Measurements from ENCODE around the gene SCAND1.
"Not testable (repeated sequence)": the region's sequence is repeated elsewhere in the genome, so short reads cannot be mapped to it uniquely, and the experiment has no call there.

Gene SCAND1

GRCh38 chr20:35954200-35954906 is at the start of gene SCAND1:
TSS of gene SCAND1 (minus strand) at chr20:35954502. CDS start at chr20:35954284, 218 bp downstream.
- in situ Hi-C loops (cut with MboI; ENCODE audit: low sequenced_read_pairs): no loop called here

GRCh38 chr20:36004045-36004444 is 49.7 kb upstream of the SCAND1 start:
- in situ Hi-C loops (cut with MboI; ENCODE audit: low sequenced_read_pairs): no loop called here

GRCh38 chr20:36002855-36003254 is 48.6 kb upstream of the SCAND1 start:
- in situ Hi-C loops (cut with MboI; ENCODE audit: low sequenced_read_pairs): no loop called here

GRCh38 chr20:36001331-36001730 is 47.0 kb upstream of the SCAND1 start:
- in situ Hi-C loops (cut with MboI; ENCODE audit: low sequenced_read_pairs): not testable (repeated sequence)

GRCh38 chr20:35996492-35996891 is 42.2 kb upstream of the SCAND1 start:
- in situ Hi-C loops (cut with MboI; ENCODE audit: low sequenced_read_pairs): loop anchor here (5.0 to 25.0 kb wide), 2 partner anchors 146 to 441 kb away; no protein-coding TSS in a partner anchor

- in situ Hi-C loops (cut with MboI; ENCODE audit: low sequenced_read_pairs): loop anchor here (5.0 to 25.0 kb wide), 2 partner anchors 147 to 442 kb away; no protein-coding TSS in a partner anchor
These were observed 40.7 kb upstream of the SCAND1 start for GRCh38 chr20:35994994-35995453.

- in situ Hi-C loops (cut with MboI; ENCODE audit: low sequenced_read_pairs): loop anchor here (25.0 kb wide), 1 partner anchor 444 kb away; no protein-coding TSS in a partner anchor
These were observed 38.5 kb upstream of the SCAND1 start for GRCh38 chr20:35992713-35993335.

GRCh38 chr20:35991142-35991771 is 37.0 kb upstream of the SCAND1 start:
- in situ Hi-C loops (cut with MboI; ENCODE audit: low sequenced_read_pairs): loop anchor here (25.0 kb wide), 1 partner anchor 446 kb away; no protein-coding TSS in a partner anchor

- in situ Hi-C loops (cut with MboI; ENCODE audit: low sequenced_read_pairs): loop anchor here (25.0 kb wide), 1 partner anchor 448 kb away; no protein-coding TSS in a partner anchor
These were observed 34.7 kb upstream of the SCAND1 start for GRCh38 chr20:35988910-35989463.

GRCh38 chr20:35985806-35986205 is 31.5 kb upstream of the SCAND1 start:
- in situ Hi-C loops (cut with MboI; ENCODE audit: low sequenced_read_pairs): loop anchor here (25.0 kb wide), 1 partner anchor 451 kb away; no protein-coding TSS in a partner anchor

- in situ Hi-C loops (cut with MboI; ENCODE audit: low sequenced_read_pairs): loop anchor here (25.0 kb wide), 1 partner anchor 453 kb away; no protein-coding TSS in a partner anchor
These were observed 30.1 kb upstream of the SCAND1 start for GRCh38 chr20:35984382-35984781.

- in situ Hi-C loops (cut with MboI; ENCODE audit: low sequenced_read_pairs): loop anchor here (25.0 kb wide), 1 partner anchor 455 kb away; no protein-coding TSS in a partner anchor
These were observed 27.7 kb upstream of the SCAND1 start for GRCh38 chr20:35981969-35982368.

GRCh38 chr20:35979544-35979943 is 25.2 kb upstream of the SCAND1 start:
- in situ Hi-C loops (cut with MboI; ENCODE audit: low sequenced_read_pairs): loop anchor here (25.0 kb wide), 1 partner anchor 458 kb away; no protein-coding TSS in a partner anchor

GRCh38 chr20:35978041-35978513 is 23.8 kb upstream of the SCAND1 start:
- in situ Hi-C loops (cut with MboI; ENCODE audit: low sequenced_read_pairs): loop anchor here (25.0 kb wide), 1 partner anchor 459 kb away; no protein-coding TSS in a partner anchor

- in situ Hi-C loops (cut with MboI; ENCODE audit: low sequenced_read_pairs): loop anchor here (25.0 kb wide), 1 partner anchor 462 kb away; no protein-coding TSS in a partner anchor
These were observed 21.5 kb upstream of the SCAND1 start for GRCh38 chr20:35975576-35976373.

- in situ Hi-C loops (cut with MboI; ENCODE audit: low sequenced_read_pairs): no loop called here
These were observed 20.0 kb upstream of the SCAND1 start for GRCh38 chr20:35974256-35974655.

- in situ Hi-C loops (cut with MboI; ENCODE audit: low sequenced_read_pairs): no loop called here
These were observed 18.2 kb upstream of the SCAND1 start for GRCh38 chr20:35972462-35972861.

- in situ Hi-C loops (cut with MboI; ENCODE audit: low sequenced_read_pairs): no loop called here
These were observed 17.7 kb upstream of the SCAND1 start for GRCh38 chr20:35971981-35972380.

- in situ Hi-C loops (cut with MboI; ENCODE audit: low sequenced_read_pairs): no loop called here
These were observed 14.6 kb upstream of the SCAND1 start for GRCh38 chr20:35968930-35969329.
